ENCODE results near the gene PDXP. TPM values are rescaled to one million over a fixed set of nuclear protein-coding genes. Genes with fewer than 3 reads are reported as not detected.

The PDXP gene
- total and polyA plus RNA-seq, 12 donors: 5.3 to 29.9 (median 21.2) TPM

GRCh38 chr22:37711490-37711889 is 53.0 kb downstream of the PDXP start:
- Histone ChIP-seq H3K4me3 (no peak overlapping the region), H3K27ac (no peak overlapping the region), H3K4me1 (peaks cover 0 to 12% (median 9%) of the 10 kb centered on the region in 9 donors), H3K27me3 (no peaks in the 10 kb centered on the region), H3K9me3 (no peaks in the 10 kb centered on the region), H3K36me3 (no peaks in the 10 kb centered on the region)
- intact Hi-C loops (cut with DNase I): no loop called here
- DNase-seq (no peak), ATAC-seq (no peak)
- WGBS, 2 donors: 88% methylated on average over 10 of the region's 10 CpGs
- no peak for TF ChIP-seq CTCF (IDR thresholded peaks at IDR 0.05)

DNA sequence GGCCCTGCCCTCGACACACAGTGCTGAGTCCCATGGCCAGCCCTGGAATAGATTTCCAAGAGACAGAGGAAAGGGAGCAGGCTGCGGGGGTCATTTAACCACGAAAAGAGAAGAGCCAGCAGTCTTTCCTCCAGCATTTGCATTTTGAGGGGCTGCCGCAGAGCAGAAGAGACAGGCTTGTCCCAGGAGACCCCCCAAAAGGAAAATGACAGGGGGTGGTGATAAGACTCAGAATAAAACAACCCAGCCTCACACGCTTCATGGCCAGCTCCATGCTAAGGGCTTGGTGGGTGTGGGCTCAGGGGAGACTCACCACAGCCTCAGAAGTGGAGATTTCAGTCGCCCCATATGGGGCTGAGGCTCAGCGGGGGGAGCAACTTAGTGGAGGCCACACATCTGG is 55.2 kb downstream of the PDXP start:
- Histone ChIP-seq H3K27ac (no peak overlapping the region), H3K4me3 (no peak overlapping the region), H3K9me3 (no peaks in the 10 kb centered on the region), H3K36me3 (no peaks in the 10 kb centered on the region), H3K27me3 (no peaks in the 10 kb centered on the region), H3K4me1 (peaks cover 0 to 5% (median 3%) of the 10 kb centered on the region in 9 donors)
- no peak for TF ChIP-seq CTCF (IDR thresholded peaks at IDR 0.05)
- WGBS, 2 donors: 89 to 92% methylated on average over 7 of the region's 7 CpGs
- intact Hi-C loops (cut with DNase I): no loop called here
- ATAC-seq (no peak), DNase-seq (no peak)

DNA sequence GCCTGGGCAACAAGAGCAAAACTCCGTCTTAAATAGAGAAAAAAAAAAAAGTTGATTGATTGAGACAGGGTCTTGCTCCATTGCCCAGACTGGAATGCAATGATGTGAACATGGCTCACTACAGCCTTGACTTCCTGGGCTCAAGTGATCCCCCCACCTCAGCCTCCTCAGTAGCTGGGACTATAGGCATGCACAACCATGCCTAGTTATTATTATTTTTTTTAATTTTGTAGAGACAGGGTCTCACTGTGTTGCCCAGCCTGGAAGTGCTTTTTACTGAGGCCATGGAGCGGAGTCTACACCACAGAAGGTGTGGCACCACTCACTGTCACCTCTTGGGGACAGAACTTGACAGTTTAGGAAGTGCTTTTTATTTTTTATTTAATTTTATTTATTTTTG is 56.1 kb downstream of the PDXP start:
- 92 to 97% methylated on average over 2 of the region's 2 CpGs for WGBS, 2 donors
- no peaks in the 10 kb centered on the region for H3K36me3 ChIP-seq
- no peak for DNase-seq
- H3K9me3 ChIP-seq: no peaks in the 10 kb centered on the region
- no peak overlapping the region for H3K27ac ChIP-seq
- intact Hi-C loops (cut with DNase I): no loop called here
- no peak for ATAC-seq
- no peaks in the 10 kb centered on the region for H3K27me3 ChIP-seq
- H3K4me3 ChIP-seq: no peak overlapping the region
- H3K4me1 ChIP-seq: no peaks in the 10 kb centered on the region
- TF ChIP-seq CTCF (IDR thresholded peaks at IDR 0.05): no peak

- Histone ChIP-seq H3K9me3 (no peaks in the 10 kb centered on the region), H3K27ac (no peak overlapping the region), H3K36me3 (no peaks in the 10 kb centered on the region), H3K4me3 (no peak overlapping the region), H3K27me3 (no peaks in the 10 kb centered on the region), H3K4me1 (no peaks in the 10 kb centered on the region)
- intact Hi-C loops (cut with DNase I): no loop called here
- TF ChIP-seq CTCF (IDR thresholded peaks at IDR 0.05): no peak
- WGBS, 2 donors: 77 to 80% methylated on average over 7 of the region's 7 CpGs
- no peak for ATAC-seq
- DNase-seq: no peak
Observed at GRCh38 chr22:37715760-37716159, 57.2 kb downstream of the PDXP start.

Other genes with a start within 250 kb of the PDXP start
- gene ELFN2, start 231.2 kb upstream of the PDXP start, total RNA-seq: under 1 TPM in 6 of 10 donors, not detected in 4; 0.04 to 0.21 (median 0.05) TPM
- gene ELFN2, start 231.2 kb upstream of the PDXP start, polyA plus RNA-seq: under 1 TPM; under 0.01 to 0.01 TPM
- 10 to 100 TPM in 4 of 10 donors, 1 to 10 TPM in 6; 5.1 to 19.4 (median 8.5) TPM for gene MFNG, start 172.3 kb upstream of the PDXP start, total RNA-seq
- 10 to 100 TPM in 1 of 2 donors, 1 to 10 TPM in 1; 8.9 to 15.8 TPM for gene MFNG, start 172.3 kb upstream of the PDXP start, polyA plus RNA-seq
- gene CARD10, start 139.3 kb upstream of the PDXP start, total RNA-seq: 10 to 100 TPM in 3 of 10 donors, 1 to 10 TPM in 7; 7.4 to 12.9 (median 8.5) TPM
- gene CARD10, start 139.3 kb upstream of the PDXP start, polyA plus RNA-seq: 10 to 100 TPM; 14.0 to 14.8 TPM
- gene CDC42EP1, start 98.2 kb upstream of the PDXP start, total RNA-seq: 10 to 100 TPM; 10.6 to 48.3 (median 16.2) TPM
- gene CDC42EP1, start 98.2 kb upstream of the PDXP start, polyA plus RNA-seq: 10 to 100 TPM; 12.6 to 19.7 TPM
- gene LGALS2, start 78.6 kb upstream of the PDXP start, total RNA-seq: 1 to 10 TPM in 1 of 10 donors, under 1 TPM in 2, not detected in 7; 0.53 to 6.5 (median 0.61) TPM
- not detected for gene LGALS2, start 78.6 kb upstream of the PDXP start, polyA plus RNA-seq
- 10 to 100 TPM; 22.9 to 32.6 (median 25.4) TPM for gene GGA1, start 49.9 kb upstream of the PDXP start, total RNA-seq
- 10 to 100 TPM; 31.0 to 39.7 TPM for gene GGA1, start 49.9 kb upstream of the PDXP start, polyA plus RNA-seq
- gene SH3BP1, start 19.1 kb upstream of the PDXP start, total RNA-seq: 1 to 10 TPM in 8 of 10 donors, under 1 TPM in 2; 0.50 to 9.3 (median 2.7) TPM
- 1 to 10 TPM; 1.4 to 1.5 TPM for gene SH3BP1, start 19.1 kb upstream of the PDXP start, polyA plus RNA-seq
- 1,000 to 10,000 TPM in 2 of 10 donors, 100 to 1,000 TPM in 8; 651 to 1,550 (median 786) TPM for gene LGALS1, start 16.9 kb downstream of the PDXP start, total RNA-seq
- gene LGALS1, start 16.9 kb downstream of the PDXP start, polyA plus RNA-seq: 1,000 to 10,000 TPM; 1,777 to 4,200 TPM
- gene NOL12, start 27.6 kb downstream of the PDXP start, total RNA-seq: 10 to 100 TPM; 10.8 to 16.8 (median 12.7) TPM
- gene NOL12, start 27.6 kb downstream of the PDXP start, polyA plus RNA-seq: 10 to 100 TPM; 19.6 to 35.3 TPM
- 100 to 1,000 TPM in 1 of 10 donors, 10 to 100 TPM in 9; 63.2 to 115 (median 82.4) TPM for gene TRIOBP, start 38.3 kb downstream of the PDXP start, total RNA-seq
- 10 to 100 TPM; 34.7 to 94.1 TPM for gene TRIOBP, start 38.3 kb downstream of the PDXP start, polyA plus RNA-seq
- 10 to 100 TPM; 26.7 to 47.8 (median 41.5) TPM for gene GCAT, start 149.2 kb downstream of the PDXP start, total RNA-seq
- 10 to 100 TPM; 29.4 to 63.0 TPM for gene GCAT, start 149.2 kb downstream of the PDXP start, polyA plus RNA-seq
- not detected for gene GALR3, start 164.7 kb downstream of the PDXP start, total RNA-seq
- under 1 TPM in 1 of 2 donors, not detected in 1; 0.03 TPM for gene GALR3, start 164.7 kb downstream of the PDXP start, polyA plus RNA-seq
- 10 to 100 TPM; 11.2 to 21.5 (median 14.4) TPM for gene ANKRD54, start 185.6 kb downstream of the PDXP start, total RNA-seq
- 10 to 100 TPM; 17.4 to 19.4 TPM for gene ANKRD54, start 185.6 kb downstream of the PDXP start, polyA plus RNA-seq
- 100 to 1,000 TPM; 304 to 489 (median 445) TPM for gene EIF3L, start 190.7 kb downstream of the PDXP start, total RNA-seq
- 100 to 1,000 TPM; 135 to 250 TPM for gene EIF3L, start 190.7 kb downstream of the PDXP start, polyA plus RNA-seq
- 10 to 100 TPM; 13.0 to 26.9 (median 16.5) TPM for gene MICALL1, start 247.6 kb downstream of the PDXP start, total RNA-seq
- 10 to 100 TPM in 1 of 2 donors, 1 to 10 TPM in 1; 9.3 to 10.3 TPM for gene MICALL1, start 247.6 kb downstream of the PDXP start, polyA plus RNA-seq

Measured in heart right ventricle (tissue), 16 donors.